Parathyroid adenoma (tissue), 2 donors: ENCODE data around the gene POLDIP2.

Experiments
- H2AFZ ChIP-seq: fragments of 300-600 bp; sonication (generic); one replicate; pipeline ENCODE4 v1.7.0; 2017; ENCODE audit warnings: antibody characterized with exemption, mild to moderate bottlenecking
- H3K27ac ChIP-seq: fragments of 300-600 bp; sonication (generic); one replicate; pipeline ENCODE4 v1.7.0; 2017
- H3K27me3 ChIP-seq: fragments of 300-600 bp; sonication (generic); one replicate; pipeline ENCODE4 v1.7.0; 2017; ENCODE audit warnings: low read length; ENCODE audit not compliant: control insufficient read depth, insufficient read depth
- H3K36me3 ChIP-seq: fragments of 300-600 bp; sonication (generic); one replicate; pipeline ENCODE4 v1.7.0; 2017; ENCODE audit warnings: low read length; ENCODE audit not compliant: control insufficient read depth, insufficient read depth
- H3K4me1 ChIP-seq: fragments of 300-600 bp; sonication (generic); one replicate; pipeline ENCODE4 v1.7.0; 2017; ENCODE audit warnings: control low read depth
- H3K4me2 ChIP-seq: fragments of 300-600 bp; sonication (generic); one replicate; pipeline ENCODE4 v1.7.0; 2017; ENCODE audit warnings: low read length
- H3K4me3 ChIP-seq: fragments of 300-600 bp; sonication (generic); one replicate; pipeline ENCODE4 v1.7.0; 2017; ENCODE audit warnings: low read depth, low read length
- H3K79me2 ChIP-seq: fragments of 300-600 bp; sonication (generic); one replicate; pipeline ENCODE4 v1.7.0; 2017; ENCODE audit warnings: control low read depth
- H3K9ac ChIP-seq: fragments of 300-600 bp; sonication (generic); one replicate; pipeline ENCODE4 v1.7.0; 2017; ENCODE audit warnings: mild to moderate bottlenecking
- H3K9me3 ChIP-seq: fragments of 300-600 bp; sonication (generic); one replicate; pipeline ENCODE4 v1.7.0; 2017; ENCODE audit warnings: low read length; ENCODE audit not compliant: control insufficient read depth
- TF ChIP-seq, protein P1 (sequence below): fragments of 300-600 bp; sonication (generic); IDR thresholded peaks from one replicate; pipeline ENCODE4 v1.7.0; 2017; ENCODE audit warnings: antibody characterized with exemption, mild to moderate bottlenecking
- donor health status: primary hyperparathyroidism.

Gene POLDIP2

DNA sequence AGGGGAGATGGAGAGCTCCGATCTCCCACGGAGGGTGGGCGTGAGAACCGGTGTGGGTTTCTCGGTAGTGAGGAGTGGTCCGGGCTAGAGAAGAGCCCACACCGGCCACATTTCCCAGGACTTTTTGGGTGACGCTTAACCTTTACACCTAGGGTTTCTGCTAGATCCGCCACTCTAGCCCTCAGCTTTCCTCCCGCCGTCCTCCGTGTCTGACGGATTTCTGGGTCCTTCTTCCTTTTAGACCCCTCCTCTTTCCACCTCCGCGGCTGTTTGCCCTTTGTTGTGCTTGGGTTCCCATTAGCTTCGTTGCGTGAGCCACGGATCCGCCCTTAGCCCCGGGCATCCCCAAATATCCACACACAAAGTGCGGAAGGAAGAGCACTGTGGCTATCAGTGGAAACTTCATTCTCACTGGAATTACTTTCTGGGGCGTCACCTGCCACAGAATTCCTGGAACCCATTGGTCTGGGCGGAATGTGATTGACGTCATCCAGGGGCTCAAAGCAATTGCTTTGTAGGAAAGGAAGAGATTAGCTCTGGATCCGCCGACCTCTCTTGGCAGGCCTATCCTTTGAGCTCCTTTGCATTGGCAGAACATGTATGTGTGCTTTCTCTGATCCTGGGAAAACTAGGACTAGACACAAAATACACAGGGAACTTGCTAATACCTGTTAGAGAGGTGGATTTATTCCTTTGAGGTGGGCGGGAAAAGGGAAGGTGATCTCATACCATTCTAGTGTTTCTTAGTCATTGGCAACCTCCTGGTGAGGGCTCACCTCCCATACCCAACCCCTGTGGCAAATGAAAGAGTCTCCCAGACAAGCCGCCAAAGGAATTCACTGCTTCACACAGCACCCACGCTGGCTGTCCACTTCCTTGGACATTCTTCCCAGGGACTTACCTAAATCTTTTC is 21.1 kb downstream of the POLDIP2 start:
- H3K27me3 ChIP-seq: no peaks in the 10 kb centered on the region
- H3K4me1 ChIP-seq: no peaks in the 10 kb centered on the region
- H3K27ac ChIP-seq: peak overlapping the region; percentile 81
- peak overlapping the region; percentile 98 for H3K4me2 ChIP-seq
- no peaks in the 10 kb centered on the region for H3K36me3 ChIP-seq
- peaks cover 33% of the 10 kb centered on the region for H3K79me2 ChIP-seq
- peak overlapping the region; percentile 90 for H2AFZ ChIP-seq
- TF ChIP-seq, protein P1, sequence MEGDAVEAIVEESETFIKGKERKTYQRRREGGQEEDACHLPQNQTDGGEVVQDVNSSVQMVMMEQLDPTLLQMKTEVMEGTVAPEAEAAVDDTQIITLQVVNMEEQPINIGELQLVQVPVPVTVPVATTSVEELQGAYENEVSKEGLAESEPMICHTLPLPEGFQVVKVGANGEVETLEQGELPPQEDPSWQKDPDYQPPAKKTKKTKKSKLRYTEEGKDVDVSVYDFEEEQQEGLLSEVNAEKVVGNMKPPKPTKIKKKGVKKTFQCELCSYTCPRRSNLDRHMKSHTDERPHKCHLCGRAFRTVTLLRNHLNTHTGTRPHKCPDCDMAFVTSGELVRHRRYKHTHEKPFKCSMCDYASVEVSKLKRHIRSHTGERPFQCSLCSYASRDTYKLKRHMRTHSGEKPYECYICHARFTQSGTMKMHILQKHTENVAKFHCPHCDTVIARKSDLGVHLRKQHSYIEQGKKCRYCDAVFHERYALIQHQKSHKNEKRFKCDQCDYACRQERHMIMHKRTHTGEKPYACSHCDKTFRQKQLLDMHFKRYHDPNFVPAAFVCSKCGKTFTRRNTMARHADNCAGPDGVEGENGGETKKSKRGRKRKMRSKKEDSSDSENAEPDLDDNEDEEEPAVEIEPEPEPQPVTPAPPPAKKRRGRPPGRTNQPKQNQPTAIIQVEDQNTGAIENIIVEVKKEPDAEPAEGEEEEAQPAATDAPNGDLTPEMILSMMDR: no peak
- peak overlapping the region; percentile 16 for H3K9ac ChIP-seq
- H3K4me3 ChIP-seq: peak overlapping the region; percentile 97
- no peaks in the 10 kb centered on the region for H3K9me3 ChIP-seq

DNA sequence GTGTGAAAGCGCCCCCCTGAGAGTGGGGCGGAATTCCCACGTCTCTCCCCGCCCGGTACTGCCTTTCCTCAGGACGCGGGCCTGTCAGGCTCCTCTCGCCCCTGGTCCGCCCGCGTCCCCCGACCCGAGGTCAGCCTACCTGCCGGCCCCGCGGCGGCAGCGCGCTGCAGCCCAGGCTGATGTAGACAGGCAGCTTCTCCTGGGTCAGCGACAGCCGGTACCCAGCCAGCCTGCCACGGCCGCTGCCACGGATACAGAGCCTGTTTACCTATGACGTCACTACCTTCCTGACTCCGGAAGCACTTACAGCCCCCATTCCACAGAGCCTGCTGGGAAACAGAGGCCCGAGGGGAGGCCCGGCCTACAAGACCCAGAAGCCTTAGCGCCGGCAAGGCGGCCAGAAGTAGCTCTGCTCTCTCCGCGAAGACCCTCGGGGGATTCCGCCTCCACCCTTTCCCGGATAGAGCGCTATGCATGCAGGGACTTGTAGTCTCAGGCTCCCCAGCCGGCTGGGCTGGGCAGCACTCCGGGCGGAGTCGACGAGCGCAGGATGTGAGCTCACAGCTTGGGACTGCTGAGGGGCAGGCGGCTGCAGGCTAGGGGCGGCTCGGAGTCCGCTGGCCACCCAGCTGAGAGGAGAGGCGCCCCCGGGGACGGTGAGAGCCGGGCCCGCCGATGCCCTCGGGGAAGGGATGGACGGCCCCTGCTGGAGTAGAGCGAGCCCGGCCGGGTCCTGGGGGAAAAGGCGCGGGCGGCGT is 21.9 kb downstream of the POLDIP2 start, which contains the start of the genes IFT20 and TNFAIP1:
IFT20 (minus strand) TSS at position 272 of the 758 bp plus-strand sequence. CDS start 3,487 bp downstream, outside the sequence.
TNFAIP1 (plus strand) TSS at position 561 of the 758 bp plus-strand sequence. CDS start 3,761 bp downstream, outside the sequence.
- no peaks in the 10 kb centered on the region for H3K9me3 ChIP-seq
- H3K9ac ChIP-seq: peak within 1 kb of the TSS; percentile 41
- H3K79me2 ChIP-seq: peaks cover 33% of the 10 kb centered on the region
- H3K4me1 ChIP-seq: no peaks in the 10 kb centered on the region
- no peaks in the 10 kb centered on the region for H3K27me3 ChIP-seq
- H3K4me2 ChIP-seq: peak within 1 kb of the TSS; percentile 98
- TF ChIP-seq, protein P1: peak; percentile 9
- H3K27ac ChIP-seq: peak within 1 kb of the TSS; percentile 81
- peak within 1 kb of the TSS; percentile 90 for H2AFZ ChIP-seq
- H3K36me3 ChIP-seq: no peaks in the 10 kb centered on the region
- H3K4me3 ChIP-seq: peak within 1 kb of the TSS; percentile 97

DNA sequence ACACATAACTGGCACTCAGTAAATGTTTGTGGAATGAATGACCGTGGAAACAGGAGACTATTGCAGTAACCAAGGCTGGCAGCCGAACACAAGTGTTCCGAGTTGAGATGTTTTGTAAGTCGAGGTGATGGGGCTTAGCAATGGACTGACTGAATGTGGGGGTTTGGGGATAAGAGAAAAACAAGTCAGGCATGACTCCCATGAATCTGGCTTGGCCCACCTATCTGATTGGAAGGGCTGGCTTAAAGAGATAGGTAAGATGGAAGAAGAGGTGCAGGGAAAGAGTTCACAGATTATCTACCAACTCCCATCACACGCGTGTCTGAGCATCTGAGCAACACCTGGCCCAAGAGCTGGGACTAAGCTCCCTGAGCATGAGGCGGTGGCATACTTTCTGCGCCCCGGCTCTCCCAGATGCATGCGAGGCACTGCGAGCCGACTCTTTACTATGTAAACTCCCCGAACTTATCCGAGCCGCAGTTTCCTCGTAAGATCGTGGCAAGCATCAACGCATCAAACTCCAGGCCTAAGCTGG is 22.6 kb downstream of the POLDIP2 start:
- Histone ChIP-seq H3K27me3 (no peaks in the 10 kb centered on the region), H3K4me1 (no peaks in the 10 kb centered on the region), H3K79me2 (peaks cover 33% of the 10 kb centered on the region), H3K4me3 (peak overlapping the region; percentile 97), H2AFZ (peak overlapping the region; percentile 90), H3K9ac (peak overlapping the region; percentile 41), H3K36me3 (no peaks in the 10 kb centered on the region), H3K4me2 (peak overlapping the region; percentile 98), H3K9me3 (no peaks in the 10 kb centered on the region), H3K27ac (peak overlapping the region; percentile 81)
- TF ChIP-seq, protein P1: no peak

DNA sequence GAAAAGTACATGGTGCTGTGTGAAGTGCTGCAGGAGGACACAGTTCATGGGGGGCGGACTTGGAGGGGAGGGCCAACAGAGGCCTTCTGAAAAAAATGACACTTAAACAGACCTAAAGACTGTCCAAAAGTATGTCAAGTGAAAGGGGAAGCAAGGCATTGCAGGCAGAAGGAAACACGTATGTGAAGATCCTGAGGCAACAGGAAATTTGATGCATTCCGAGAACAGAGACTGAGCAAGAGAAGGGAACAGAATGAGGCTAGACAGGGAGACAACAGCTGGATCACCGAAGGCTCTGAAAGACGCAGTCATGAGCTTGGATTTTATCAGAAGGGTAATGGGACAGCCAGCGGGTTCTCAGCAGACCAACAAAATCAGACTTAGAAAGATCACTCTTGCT is 23.2 kb downstream of the POLDIP2 start:
- H3K4me2 ChIP-seq: peak overlapping the region; percentile 98
- peak overlapping the region; percentile 97 for H3K4me3 ChIP-seq
- H2AFZ ChIP-seq: no peak overlapping the region
- no peaks in the 10 kb centered on the region for H3K4me1 ChIP-seq
- H3K9me3 ChIP-seq: no peaks in the 10 kb centered on the region
- H3K27me3 ChIP-seq: no peaks in the 10 kb centered on the region
- no peaks in the 10 kb centered on the region for H3K36me3 ChIP-seq
- no peak overlapping the region for H3K27ac ChIP-seq
- TF ChIP-seq, protein P1: no peak
- H3K9ac ChIP-seq: no peak overlapping the region
- peaks cover 33% of the 10 kb centered on the region for H3K79me2 ChIP-seq
